ENCODE measurements around the gene SUMO3.

SUMO3 gene

GRCh38 chr21:44844256-44844655 is 26.4 kb upstream of the SUMO3 start:
- peaks cover under 1% of the 10 kb centered on the region; the same call in 1 of the 2 replicates for H3K36me3 ChIP-seq
- TF ChIP-seq CTCF (IDR thresholded peaks at IDR 0.05; ENCODE audit: low read depth, low read length) = no peak
- DNase-seq = no peak
- no peaks in the 10 kb centered on the region for H3K9me3 ChIP-seq
- H3K4me3 ChIP-seq (ENCODE audit: low read depth, low read length) = no peak overlapping the region
- H3K27me3 ChIP-seq = no peaks in the 10 kb centered on the region
- 0 out of 2 replicates have a peak, but pooled peaks cover 5% of the 10 kb centered on the region for H3K4me1 ChIP-seq

GRCh38 chr21:44842721-44843445 is 25.0 kb upstream of the SUMO3 start:
- Histone ChIP-seq H3K4me3 (ENCODE audit: low read depth, low read length) (no peak overlapping the region), H3K27me3 (no peaks in the 10 kb centered on the region), H3K36me3 (no peaks in the 10 kb centered on the region), H3K9me3 (no peaks in the 10 kb centered on the region), H3K4me1 (0 out of 2 replicates have a peak, but pooled peaks cover 5% of the 10 kb centered on the region)
- DNase-seq = no peak
- no peak for TF ChIP-seq CTCF (IDR thresholded peaks at IDR 0.05; ENCODE audit: low read depth, low read length)

GRCh38 chr21:44842087-44842486 is 24.2 kb upstream of the SUMO3 start:
- TF ChIP-seq CTCF (IDR thresholded peaks at IDR 0.05; ENCODE audit: low read depth, low read length) = no peak
- Histone ChIP-seq H3K4me1 (0 out of 2 replicates have a peak, but pooled peaks cover 5% of the 10 kb centered on the region), H3K27me3 (no peaks in the 10 kb centered on the region), H3K36me3 (no peaks in the 10 kb centered on the region), H3K9me3 (no peaks in the 10 kb centered on the region), H3K4me3 (ENCODE audit: low read depth, low read length) (no peak overlapping the region)
- no peak for DNase-seq

GRCh38 chr21:44840771-44841170 is 22.9 kb upstream of the SUMO3 start:
- no peak for TF ChIP-seq CTCF (IDR thresholded peaks at IDR 0.05; ENCODE audit: low read depth, low read length)
- no peaks in the 10 kb centered on the region; the same call in 1 of the 2 replicates for H3K4me1 ChIP-seq
- H3K27me3 ChIP-seq = no peaks in the 10 kb centered on the region
- no peaks in the 10 kb centered on the region for H3K36me3 ChIP-seq
- no peak for DNase-seq
- no peaks in the 10 kb centered on the region for H3K9me3 ChIP-seq
- no peak overlapping the region for H3K4me3 ChIP-seq (ENCODE audit: low read depth, low read length)

- Histone ChIP-seq H3K27me3 (no peaks in the 10 kb centered on the region), H3K9me3 (no peaks in the 10 kb centered on the region), H3K36me3 (no peaks in the 10 kb centered on the region), H3K4me1 (no peaks in the 10 kb centered on the region; the same call in 1 of the 2 replicates), H3K4me3 (ENCODE audit: low read depth, low read length) (no peak overlapping the region)
- no peak for DNase-seq
- no peak for TF ChIP-seq CTCF (IDR thresholded peaks at IDR 0.05; ENCODE audit: low read depth, low read length)
Observed at GRCh38 chr21:44838951-44839350, 21.1 kb upstream of the SUMO3 start.
